C4-2B (cell line): ENCODE results near the gene MTR.

ENCODE experiments used
- H3K27ac ChIP-seq: fragments of 450-650 bp; 2 replicates; pipeline ENCODE4 v1.5.1; 2017
- ZFX ChIP-seq: fragments of 450-650 bp; IDR thresholded peaks from 2 replicates; pipeline ENCODE4 v1.6.1; 2017
- TF ChIP-seq, protein P1 (sequence below): fragments of 450-650 bp; conservative IDR thresholded peaks from 2 replicates; pipeline ENCODE4 v1.5.1; 2017; ENCODE audit warnings: mild to moderate bottlenecking

MTR gene

GRCh38 chr1:236882678-236883077 lies 87.6 kb downstream of the MTR start:
- no peak for TF ChIP-seq ZFX
- TF ChIP-seq, protein P1, sequence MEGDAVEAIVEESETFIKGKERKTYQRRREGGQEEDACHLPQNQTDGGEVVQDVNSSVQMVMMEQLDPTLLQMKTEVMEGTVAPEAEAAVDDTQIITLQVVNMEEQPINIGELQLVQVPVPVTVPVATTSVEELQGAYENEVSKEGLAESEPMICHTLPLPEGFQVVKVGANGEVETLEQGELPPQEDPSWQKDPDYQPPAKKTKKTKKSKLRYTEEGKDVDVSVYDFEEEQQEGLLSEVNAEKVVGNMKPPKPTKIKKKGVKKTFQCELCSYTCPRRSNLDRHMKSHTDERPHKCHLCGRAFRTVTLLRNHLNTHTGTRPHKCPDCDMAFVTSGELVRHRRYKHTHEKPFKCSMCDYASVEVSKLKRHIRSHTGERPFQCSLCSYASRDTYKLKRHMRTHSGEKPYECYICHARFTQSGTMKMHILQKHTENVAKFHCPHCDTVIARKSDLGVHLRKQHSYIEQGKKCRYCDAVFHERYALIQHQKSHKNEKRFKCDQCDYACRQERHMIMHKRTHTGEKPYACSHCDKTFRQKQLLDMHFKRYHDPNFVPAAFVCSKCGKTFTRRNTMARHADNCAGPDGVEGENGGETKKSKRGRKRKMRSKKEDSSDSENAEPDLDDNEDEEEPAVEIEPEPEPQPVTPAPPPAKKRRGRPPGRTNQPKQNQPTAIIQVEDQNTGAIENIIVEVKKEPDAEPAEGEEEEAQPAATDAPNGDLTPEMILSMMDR, result no peak
- H3K27ac ChIP-seq, result no peak overlapping the region

DNA sequence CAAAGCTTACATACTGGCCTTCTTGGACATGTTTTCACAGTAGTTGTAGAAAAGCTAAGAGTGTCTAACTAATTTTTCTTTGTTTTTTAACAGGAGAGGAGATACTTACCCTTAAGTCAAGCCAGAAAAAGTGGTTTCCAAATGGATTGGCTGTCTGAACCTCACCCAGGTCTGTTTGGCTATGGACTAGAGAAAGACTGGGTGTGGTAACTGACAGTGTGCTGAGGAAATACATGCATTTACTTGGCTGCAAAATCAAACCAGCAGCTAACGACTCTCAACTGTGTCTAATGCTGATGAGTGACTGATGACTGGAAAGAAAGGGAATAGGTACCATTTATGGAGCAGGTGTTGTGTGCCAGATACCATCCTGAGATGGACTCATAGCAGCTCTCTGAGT lies 91.1 kb downstream of the MTR start:
- H3K27ac ChIP-seq, result no peak overlapping the region
- TF ChIP-seq, protein P1, result no peak
- no peak for TF ChIP-seq ZFX

GRCh38 chr1:236887081-236887480 lies 92.0 kb downstream of the MTR start:
- H3K27ac ChIP-seq, result no peak overlapping the region
- TF ChIP-seq ZFX, result no peak
- TF ChIP-seq, protein P1, result no peak

GRCh38 chr1:236888126-236888525 lies 93.0 kb downstream of the MTR start:
- H3K27ac ChIP-seq, result no peak overlapping the region
- TF ChIP-seq, protein P1, result no peak
- no peak for TF ChIP-seq ZFX

- no peak overlapping the region for H3K27ac ChIP-seq
- no peak for TF ChIP-seq ZFX
- TF ChIP-seq, protein P1, result no peak
These were observed 93.8 kb downstream of the MTR start for GRCh38 chr1:236888903-236889302.

- no peak overlapping the region for H3K27ac ChIP-seq
- TF ChIP-seq, protein P1, result no peak
- TF ChIP-seq ZFX, result no peak
These were observed 95.3 kb downstream of the MTR start for GRCh38 chr1:236890152-236891056.
